OCI-LY1 (cell line): ENCODE results near the gene NDST4.

Experiments used
- H2AFZ ChIP-seq: fragments of 200-600 bp; sonication (generic), shearing (Covaris generic); 2 replicates; pipeline ENCODE4 v1.6.0; 2014; ENCODE audit warnings: antibody characterized with exemption, mild to moderate bottlenecking, low read length
- H3F3A ChIP-seq: fragments of 200-600 bp; sonication (generic), shearing (Covaris generic); 2 replicates; pipeline ENCODE4 v1.6.0; 2014; ENCODE audit warnings: mild to moderate bottlenecking, antibody characterized with exemption, low read length, moderate library complexity; ENCODE audit not compliant: insufficient read depth
- H3K27ac ChIP-seq: fragments of 200-600 bp; sonication (generic); 2 replicates; pipeline ENCODE4 v1.5.1; 2014; ENCODE audit warnings: low read length, mixed run types, mild to moderate bottlenecking, low read depth; ENCODE audit not compliant: poor library complexity, severe bottlenecking
- H3K27me3 ChIP-seq: fragments of 200-600 bp; sonication (generic); 2 replicates; pipeline ENCODE4 v1.6.0; 2014; ENCODE audit warnings: antibody characterized with exemption, mild to moderate bottlenecking, low read length, moderate library complexity; ENCODE audit not compliant: insufficient read depth
- H3K36me3 ChIP-seq: fragments of 200-600 bp; sonication (generic); 2 replicates; pipeline ENCODE4 v1.6.1; 2014; ENCODE audit warnings: mild to moderate bottlenecking, antibody characterized with exemption, low read length, moderate library complexity, mixed read lengths; ENCODE audit not compliant: insufficient read depth
- H3K4me1 ChIP-seq: fragments of 200-600 bp; sonication (generic); 2 replicates; pipeline ENCODE4 v1.5.1; 2014; ENCODE audit warnings: mild to moderate bottlenecking, low read length, moderate library complexity; ENCODE audit not compliant: insufficient read depth, severe bottlenecking
- H3K4me2 ChIP-seq: fragments of 200-600 bp; sonication (generic), shearing (Covaris generic); 2 replicates; pipeline ENCODE4 v1.6.1; 2014; ENCODE audit warnings: low read length
- H3K4me3 ChIP-seq: fragments of 200-600 bp; sonication (generic); 2 replicates; pipeline ENCODE4 v1.5.1; 2014; ENCODE audit warnings: low read length, low read depth, mild to moderate bottlenecking, mixed read lengths; ENCODE audit not compliant: poor library complexity, severe bottlenecking
- H3K79me2 ChIP-seq: fragments of 200-600 bp; shearing (Covaris generic); 2 replicates; pipeline ENCODE4 v1.6.1; 2016; ENCODE audit warnings: mixed run types, low read length, mixed read lengths; ENCODE audit not compliant: insufficient read depth
- H3K9ac ChIP-seq: fragments of 200-600 bp; sonication (generic), shearing (Covaris generic); 2 replicates; pipeline ENCODE4 v1.6.1; 2014; ENCODE audit warnings: mild to moderate bottlenecking, low read length, mixed read lengths
- H3K9me2 ChIP-seq: fragments of 200-600 bp; sonication (generic), shearing (Covaris generic); 2 replicates; pipeline ENCODE4 v1.6.1; 2014; ENCODE audit warnings: low read depth, mild to moderate bottlenecking, low read length, mixed read lengths
- H3K9me3 ChIP-seq: fragments of 200-600 bp; shearing (Covaris generic); 2 replicates; pipeline ENCODE4 v1.6.1; 2014; ENCODE audit warnings: low read length, mixed read lengths
- H4K20me1 ChIP-seq: fragments of 200-600 bp; sonication (generic), shearing (Covaris generic); 2 replicates; pipeline ENCODE4 v1.6.0; 2016; ENCODE audit warnings: mild to moderate bottlenecking, low read length; ENCODE audit not compliant: insufficient read depth
- CTCF ChIP-seq: fragments of 200-600 bp; sonication (generic), shearing (Covaris generic); IDR thresholded peaks from 2 replicates; pipeline ENCODE4 v1.5.1; 2017; ENCODE audit warnings: mild to moderate bottlenecking, antibody characterized with exemption, low read length, moderate library complexity, mixed read lengths
- EZH2 ChIP-seq: fragments of 200-600 bp; sonication (generic), shearing (Covaris generic); IDR thresholded peaks from 2 replicates; pipeline ENCODE4 v1.8.0; 2017; ENCODE audit warnings: borderline replicate concordance, mixed run types, mild to moderate bottlenecking, antibody characterized with exemption, low read length, moderate library complexity, mixed read lengths

Gene NDST4

DNA sequence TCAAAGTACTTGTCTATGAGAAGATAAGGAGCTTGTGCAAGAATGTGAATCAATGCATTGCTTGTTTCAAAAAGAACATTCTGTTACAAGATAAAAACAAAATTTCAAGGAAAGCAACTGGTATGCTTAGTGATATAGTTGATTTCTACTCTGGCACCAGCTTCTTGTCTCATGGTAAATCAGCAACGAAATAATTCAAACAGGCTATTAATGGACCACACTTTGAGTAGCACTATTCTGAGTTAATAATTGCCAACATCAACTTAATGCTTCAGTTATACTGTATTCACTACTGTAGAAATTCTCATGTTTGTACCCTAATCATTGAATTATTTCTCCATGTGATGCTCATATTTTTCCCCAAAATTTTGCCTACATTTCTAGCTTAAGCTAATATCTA lies 252.6 kb downstream of the NDST4 start:
- no peaks in the 10 kb centered on the region for H3F3A ChIP-seq
- no peak overlapping the region for H3K4me2 ChIP-seq
- no peaks in the 10 kb centered on the region for H3K79me2 ChIP-seq
- no peaks in the 10 kb centered on the region for H4K20me1 ChIP-seq
- H3K9ac ChIP-seq, result no peak overlapping the region
- no peaks in the 10 kb centered on the region for H3K9me3 ChIP-seq
- H3K36me3 ChIP-seq, result no peaks in the 10 kb centered on the region
- H3K9me2 ChIP-seq, result no peaks in the 10 kb centered on the region
- no peaks in the 10 kb centered on the region for H3K27me3 ChIP-seq
- no peak overlapping the region for H3K4me3 ChIP-seq
- H2AFZ ChIP-seq, result no peak overlapping the region
- no peak overlapping the region for H3K27ac ChIP-seq
- H3K4me1 ChIP-seq, result no peaks in the 10 kb centered on the region
- no peak for TF ChIP-seq EZH2
- no peak for TF ChIP-seq CTCF

DNA sequence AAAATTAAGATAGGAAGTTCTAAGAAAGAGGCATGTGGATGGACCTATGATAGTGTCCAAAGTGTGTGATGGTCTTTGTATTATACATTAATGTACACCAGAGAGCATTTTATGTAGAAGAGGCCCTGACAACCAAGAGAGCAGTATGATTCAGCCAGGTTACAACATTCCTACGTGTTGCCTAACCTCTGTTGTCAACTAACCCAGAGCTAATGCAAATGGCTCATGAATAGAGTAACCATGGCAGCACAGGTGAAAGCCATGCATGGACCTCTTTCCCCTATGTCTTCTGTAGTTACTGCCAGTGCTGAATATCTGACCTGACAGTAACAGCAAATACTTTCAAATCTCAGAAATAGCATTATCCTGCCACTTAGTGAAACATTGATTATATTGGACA lies 255.6 kb downstream of the NDST4 start:
- H4K20me1 ChIP-seq, result no peaks in the 10 kb centered on the region
- H3K9me2 ChIP-seq, result no peaks in the 10 kb centered on the region
- TF ChIP-seq CTCF, result no peak
- TF ChIP-seq EZH2, result no peak
- H3K9ac ChIP-seq, result no peak overlapping the region
- H3K27ac ChIP-seq, result no peak overlapping the region
- no peaks in the 10 kb centered on the region for H3K9me3 ChIP-seq
- no peaks in the 10 kb centered on the region for H3F3A ChIP-seq
- no peaks in the 10 kb centered on the region for H3K79me2 ChIP-seq
- H3K4me2 ChIP-seq, result no peak overlapping the region
- no peaks in the 10 kb centered on the region for H3K36me3 ChIP-seq
- no peaks in the 10 kb centered on the region for H3K4me1 ChIP-seq
- H3K4me3 ChIP-seq, result no peak overlapping the region
- no peaks in the 10 kb centered on the region for H3K27me3 ChIP-seq
- no peak overlapping the region for H2AFZ ChIP-seq

GRCh38 chr4:114839986-114840385 lies 273.4 kb downstream of the NDST4 start:
- no peaks in the 10 kb centered on the region for H3F3A ChIP-seq
- H3K27me3 ChIP-seq, result no peaks in the 10 kb centered on the region
- H3K4me3 ChIP-seq, result no peak overlapping the region
- H3K9ac ChIP-seq, result no peak overlapping the region
- H2AFZ ChIP-seq, result no peak overlapping the region
- H3K36me3 ChIP-seq, result no peaks in the 10 kb centered on the region
- no peaks in the 10 kb centered on the region for H3K9me3 ChIP-seq
- no peaks in the 10 kb centered on the region for H4K20me1 ChIP-seq
- H3K4me1 ChIP-seq, result no peaks in the 10 kb centered on the region
- H3K4me2 ChIP-seq, result no peak overlapping the region
- H3K9me2 ChIP-seq, result no peaks in the 10 kb centered on the region
- H3K79me2 ChIP-seq, result no peaks in the 10 kb centered on the region
- no peak overlapping the region for H3K27ac ChIP-seq
- no peak for TF ChIP-seq CTCF
- TF ChIP-seq EZH2, result no peak
